ACC112 (cell line): ENCODE results near the gene NF1.
"Not testable (repeated sequence)": the region's sequence is repeated elsewhere in the genome, so short reads cannot be mapped to it uniquely, and the experiment has no call there.

Source experiments
- H2AFZ ChIP-seq: fragments of 200-600 bp; sonication (generic); one replicate; pipeline ENCODE4 v1.6.0; 2017; ENCODE audit warnings: antibody characterized with exemption, low read length; ENCODE audit not compliant: unreplicated experiment
- H3K27ac ChIP-seq: fragments of 200-600 bp; sonication (generic); 2 replicates; pipeline ENCODE4 v1.5.1; 2014; ENCODE audit warnings: low read depth, mild to moderate bottlenecking, antibody characterized with exemption, low read length, moderate library complexity
- H3K27me3 ChIP-seq: fragments of 200-600 bp; sonication (generic); 2 replicates; pipeline ENCODE4 v1.6.1; 2014; ENCODE audit warnings: mild to moderate bottlenecking, antibody characterized with exemption, low read length, moderate library complexity, mixed read lengths; ENCODE audit not compliant: insufficient read depth
- H3K36me3 ChIP-seq: fragments of 200-600 bp; sonication (generic); 2 replicates; pipeline ENCODE4 v1.6.1; 2016; ENCODE audit warnings: mild to moderate bottlenecking, antibody characterized with exemption, low read length, moderate library complexity, mixed read lengths; ENCODE audit not compliant: insufficient read depth
- H3K4me1 ChIP-seq: fragments of 200-600 bp; sonication (generic); one replicate; pipeline ENCODE4 v1.6.1; 2016; ENCODE audit warnings: low read length, mixed read lengths; ENCODE audit not compliant: insufficient read depth, unreplicated experiment, control insufficient read depth
- H3K4me3 ChIP-seq: fragments of 200-600 bp; sonication (generic); 2 replicates; pipeline ENCODE4 v1.5.1; 2014; ENCODE audit warnings: mild to moderate bottlenecking, low read depth, low read length
- H3K79me2 ChIP-seq: fragments of 200-600 bp; sonication (generic); one replicate; pipeline ENCODE4 v1.6.0; 2016; ENCODE audit warnings: low read length; ENCODE audit not compliant: control insufficient read depth, unreplicated experiment, insufficient read depth

Gene NF1

GRCh38 chr17:31175237-31175636, 80.5 kb downstream of the NF1 start:
- H2AFZ ChIP-seq: no peak overlapping the region
- no peaks in the 10 kb centered on the region for H3K27me3 ChIP-seq
- H3K4me3 ChIP-seq: no peak overlapping the region
- H3K4me1 ChIP-seq: no peaks in the 10 kb centered on the region
- H3K36me3 ChIP-seq: peaks cover 3% of the 10 kb centered on the region; the same call in 1 of the 2 replicates
- H3K79me2 ChIP-seq: no peaks in the 10 kb centered on the region
- no peak overlapping the region for H3K27ac ChIP-seq

- H3K4me1 ChIP-seq, H3K27ac ChIP-seq, H2AFZ ChIP-seq, H3K79me2 ChIP-seq, H3K36me3 ChIP-seq, H3K27me3 ChIP-seq, H3K4me3 ChIP-seq: not testable (repeated sequence)
Observed at GRCh38 chr17:31176143-31176542, 81.4 kb downstream of the NF1 start.

- not testable (repeated sequence) for H2AFZ ChIP-seq
Observed at GRCh38 chr17:31178951-31179350, 84.2 kb downstream of the NF1 start.

GRCh38 chr17:31195305-31195704, 100.5 kb downstream of the NF1 start:
- Histone ChIP-seq H3K4me1 (peaks cover 18% of the 10 kb centered on the region), H3K79me2 (peaks cover 3% of the 10 kb centered on the region), H3K36me3 (no peaks in the 10 kb centered on the region; the same call in 1 of the 2 replicates)

More at GRCh38 chr17:31178951-31179350, 84.2 kb downstream of the NF1 start:
- not testable (repeated sequence) for H3K4me1 ChIP-seq, H3K27me3 ChIP-seq, H3K79me2 ChIP-seq, H3K4me3 ChIP-seq, H3K27ac ChIP-seq
- H3K36me3 ChIP-seq: peaks cover 22% of the 10 kb centered on the region

GRCh38 chr17:31198026-31198425, 103.2 kb downstream of the NF1 start:
- Histone ChIP-seq H3K27ac (peak overlapping the region; percentile 40), H3K36me3 (peaks cover 5% of the 10 kb centered on the region), H3K4me1 (peaks cover 18% of the 10 kb centered on the region), H2AFZ (no peak overlapping the region), H3K4me3 (no peak overlapping the region; the same call in 1 of the 2 replicates), H3K79me2 (peaks cover 3% of the 10 kb centered on the region), H3K27me3 (no peaks in the 10 kb centered on the region)

More at GRCh38 chr17:31195305-31195704, 100.5 kb downstream of the NF1 start:
- Histone ChIP-seq H2AFZ (no peak overlapping the region), H3K27ac (no peak overlapping the region), H3K27me3 (no peaks in the 10 kb centered on the region), H3K4me3 (no peak overlapping the region)

GRCh38 chr17:31198666-31199065, 103.9 kb downstream of the NF1 start:
- H3K27ac ChIP-seq: peak overlapping the region; percentile 33; the same call in 1 of the 2 replicates
- H3K79me2 ChIP-seq, H3K27me3 ChIP-seq, H2AFZ ChIP-seq, H3K36me3 ChIP-seq, H3K4me3 ChIP-seq: not testable (repeated sequence)
- peaks cover 18% of the 10 kb centered on the region for H3K4me1 ChIP-seq

- H3K79me2 ChIP-seq: peaks cover 3% of the 10 kb centered on the region
- H2AFZ ChIP-seq: no peak overlapping the region
- H3K4me1 ChIP-seq: peaks cover 18% of the 10 kb centered on the region
- H3K27ac ChIP-seq: no peak overlapping the region
- no peaks in the 10 kb centered on the region for H3K27me3 ChIP-seq
- no peak overlapping the region for H3K4me3 ChIP-seq
- H3K36me3 ChIP-seq: peaks cover 5% of the 10 kb centered on the region
Observed at GRCh38 chr17:31200287-31200686, 105.5 kb downstream of the NF1 start.

- Histone ChIP-seq H2AFZ (no peak overlapping the region), H3K27me3 (no peaks in the 10 kb centered on the region), H3K79me2 (no peaks in the 10 kb centered on the region), H3K4me3 (no peak overlapping the region), H3K27ac (no peak overlapping the region), H3K4me1 (peaks cover 11% of the 10 kb centered on the region), H3K36me3 (peaks cover 9% of the 10 kb centered on the region)
Observed at GRCh38 chr17:31202968-31203367, 108.2 kb downstream of the NF1 start.

- Histone ChIP-seq H3K79me2 (no peaks in the 10 kb centered on the region), H3K4me3 (no peak overlapping the region; the same call in 1 of the 2 replicates), H3K36me3 (peaks cover 4% of the 10 kb centered on the region; the same call in 1 of the 2 replicates), H2AFZ (no peak overlapping the region), H3K27me3 (no peaks in the 10 kb centered on the region), H3K27ac (no peak overlapping the region), H3K4me1 (peaks cover 20% of the 10 kb centered on the region)
Observed at GRCh38 chr17:31211352-31212012, 116.7 kb downstream of the NF1 start.

GRCh38 chr17:31216031-31216751, 121.4 kb downstream of the NF1 start:
- Histone ChIP-seq H3K27ac (peak overlapping the region; percentile 70), H3K4me3 (peak overlapping the region; percentile 8; the same call in 1 of the 2 replicates), H3K79me2 (no peaks in the 10 kb centered on the region)

GRCh38 chr17:31224366-31224765, 129.6 kb downstream of the NF1 start:
- Histone ChIP-seq H3K4me1 (no peaks in the 10 kb centered on the region), H3K27ac (no peak overlapping the region), H3K4me3 (no peak overlapping the region), H3K36me3 (peaks cover 13% of the 10 kb centered on the region; the same call in 1 of the 2 replicates), H3K79me2 (no peaks in the 10 kb centered on the region), H2AFZ (no peak overlapping the region), H3K27me3 (no peaks in the 10 kb centered on the region)

More at GRCh38 chr17:31216031-31216751, 121.4 kb downstream of the NF1 start:
- H3K27me3 ChIP-seq: no peaks in the 10 kb centered on the region
- H3K4me1 ChIP-seq: peaks cover 22% of the 10 kb centered on the region
- H2AFZ ChIP-seq: no peak overlapping the region
- H3K36me3 ChIP-seq: peaks cover 9% of the 10 kb centered on the region
